ENCODE measurements around the gene CPEB4.

CPEB4 gene

GRCh38 chr5:173974688-173975239 lies 86.6 kb downstream of the CPEB4 start:
- no peak for DNase-seq (ENCODE audit: low spot score)

- no peak for DNase-seq (ENCODE audit: low spot score)
Observed at GRCh38 chr5:173981185-173981761, 93.1 kb downstream of the CPEB4 start.

GRCh38 chr5:173984218-173984617 lies 96.1 kb downstream of the CPEB4 start:
- peak; percentile 40 for DNase-seq (ENCODE audit: low spot score)

- DNase-seq (ENCODE audit: low spot score), result no peak
Observed at GRCh38 chr5:173988554-173989431, 100.6 kb downstream of the CPEB4 start, which contains the start of gene C5orf47. Gene C5orf47, plus strand, starts transcription at chr5:173989170. Its CDS starts 94 bp downstream, at chr5:173989264.

- no peak for DNase-seq (ENCODE audit: low spot score)
Observed at GRCh38 chr5:173989432-173990082, 101.4 kb downstream of the CPEB4 start.

GRCh38 chr5:173997331-173997730 lies 109.2 kb downstream of the CPEB4 start:
- no peak for DNase-seq (ENCODE audit: low spot score)

GRCh38 chr5:173998531-173998930 lies 110.4 kb downstream of the CPEB4 start:
- DNase-seq (ENCODE audit: low spot score), result no peak

GRCh38 chr5:174000076-174000475 lies 111.9 kb downstream of the CPEB4 start:
- no peak for DNase-seq (ENCODE audit: low spot score)

GRCh38 chr5:174003795-174004194 lies 115.6 kb downstream of the CPEB4 start:
- no peak for DNase-seq (ENCODE audit: low spot score)

GRCh38 chr5:174008922-174009321 lies 120.8 kb downstream of the CPEB4 start:
- no peak for DNase-seq (ENCODE audit: low spot score)

GRCh38 chr5:174010365-174010764 lies 122.2 kb downstream of the CPEB4 start:
- no peak for DNase-seq (ENCODE audit: low spot score)

GRCh38 chr5:174011441-174011840 lies 123.3 kb downstream of the CPEB4 start:
- no peak for DNase-seq (ENCODE audit: low spot score)

Data from HuH-7.5 (cell line).